GM21529 (cell line): ENCODE measurements around the gene GRIP2.
A peak's percentile ranks its signal among the peaks of the same experiment; 100 is the strongest.
"Not testable (repeated sequence)": the region's sequence is repeated elsewhere in the genome, so short reads cannot be mapped to it uniquely, and the experiment has no call there.

Experiments
- ATAC-seq: cut with Tn5 transposase; IDR thresholded peaks from one replicate; pipeline ENCODE4 v1.9.1; 2021; ENCODE audit not compliant: unreplicated experiment

GRIP2 gene

DNA sequence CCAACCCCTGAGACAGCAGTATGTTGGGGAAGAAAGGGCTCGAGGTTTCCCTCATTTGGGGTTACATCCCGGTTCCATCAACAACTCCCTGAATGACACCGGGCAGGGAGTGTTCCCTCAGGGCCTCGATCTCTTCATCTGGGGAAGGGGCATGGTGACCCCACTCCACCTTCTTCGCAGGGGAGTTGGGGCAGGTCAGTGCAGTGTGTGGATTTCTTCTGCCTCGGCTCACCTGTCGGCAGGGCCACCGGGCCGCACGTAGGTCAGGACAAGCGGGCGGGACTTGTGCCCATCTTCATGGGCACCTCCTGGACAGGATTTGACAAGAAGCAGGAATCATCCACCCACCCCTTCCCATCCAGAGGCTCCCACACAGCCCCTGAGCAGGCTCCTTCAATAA, 17.4 kb downstream of the GRIP2 start:
- ATAC-seq: no peak

DNA sequence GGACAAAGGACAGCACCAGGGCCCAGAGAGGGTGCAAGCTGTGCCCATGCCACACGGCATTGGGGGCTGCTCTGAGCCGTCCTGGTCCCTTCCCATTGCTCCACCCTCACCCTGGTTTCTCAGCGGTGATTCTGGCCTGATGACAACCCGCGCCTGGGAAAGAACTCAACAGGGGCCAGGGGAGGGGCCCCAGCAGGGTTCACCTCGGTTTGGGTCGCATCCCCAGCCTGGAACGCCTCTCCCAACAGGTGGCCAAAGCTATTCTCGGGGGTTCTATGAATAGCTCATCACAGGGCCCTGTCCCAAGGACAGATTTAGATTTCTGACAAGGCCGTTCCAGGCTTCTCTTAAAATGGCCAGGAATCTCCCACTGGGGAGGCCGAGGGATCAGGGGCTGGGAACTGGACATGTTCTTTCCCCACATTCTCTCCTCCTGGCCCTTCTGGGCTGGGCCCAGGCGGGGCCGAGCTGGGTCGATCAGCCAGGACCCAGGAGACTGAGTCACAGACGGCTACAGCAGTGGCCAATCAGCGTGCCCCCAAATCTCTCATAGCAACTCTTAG, 17.9 kb downstream of the GRIP2 start:
- no peak for ATAC-seq

DNA sequence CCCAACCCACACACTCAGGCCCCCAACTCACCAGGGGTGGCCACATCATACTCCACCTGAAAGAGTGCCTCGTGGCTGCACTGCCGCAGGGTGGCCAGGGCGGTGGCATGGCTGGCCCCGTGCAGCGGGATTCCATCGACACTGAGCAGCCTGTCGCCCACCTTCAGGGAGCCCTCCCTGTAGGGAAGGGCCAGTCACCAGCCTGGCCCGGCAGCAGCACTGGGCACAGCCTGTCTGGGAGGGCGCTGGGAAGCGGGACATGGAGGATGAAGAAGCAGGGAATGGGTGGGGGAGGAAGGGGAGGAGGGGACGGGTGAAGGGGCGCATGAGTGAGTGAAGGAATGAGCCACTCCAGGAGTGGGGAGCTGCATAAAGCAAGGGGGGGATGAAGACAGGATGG, 18.5 kb downstream of the GRIP2 start:
- no peak for ATAC-seq

DNA sequence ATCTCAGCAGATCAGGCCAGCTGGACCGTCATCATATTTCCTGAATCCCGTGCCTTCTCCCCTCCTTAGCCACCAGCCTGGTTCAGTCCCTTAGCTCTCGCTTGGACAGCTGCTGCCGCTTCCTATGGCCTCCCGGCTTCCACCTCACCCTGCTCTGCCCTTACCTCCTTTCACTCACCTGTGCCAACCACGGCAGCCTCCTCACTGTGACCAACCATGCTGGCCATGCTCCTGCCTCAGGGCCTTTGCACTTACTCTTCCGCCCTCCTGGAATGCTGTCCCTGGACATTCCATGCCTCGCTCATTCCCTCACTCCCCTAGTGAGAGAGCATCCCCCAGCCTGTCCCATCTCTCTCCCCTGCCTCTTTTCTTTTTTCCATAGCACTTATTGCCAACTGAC, 19.2 kb downstream of the GRIP2 start:
- ATAC-seq: no peak

DNA sequence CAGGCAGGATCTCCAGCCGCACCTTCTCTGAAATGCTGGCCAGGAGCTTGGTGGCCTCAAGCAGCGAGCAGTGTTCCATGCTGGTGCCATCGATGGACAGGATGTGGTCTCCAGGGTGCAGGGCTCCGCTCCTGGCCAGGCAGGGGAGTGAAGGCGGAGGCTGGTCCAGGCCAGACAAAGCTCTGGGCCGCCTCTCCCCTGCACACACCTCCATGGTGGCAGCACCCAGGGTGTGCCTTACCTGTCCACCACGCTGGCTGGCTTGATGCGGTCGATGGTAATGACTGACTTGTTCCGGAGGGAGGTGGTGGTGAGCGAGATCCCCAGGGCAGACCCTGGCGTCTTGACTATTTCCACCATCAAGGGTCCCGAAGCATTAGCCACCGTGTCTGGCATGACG, 20.0 kb downstream of the GRIP2 start:
- no peak for ATAC-seq

DNA sequence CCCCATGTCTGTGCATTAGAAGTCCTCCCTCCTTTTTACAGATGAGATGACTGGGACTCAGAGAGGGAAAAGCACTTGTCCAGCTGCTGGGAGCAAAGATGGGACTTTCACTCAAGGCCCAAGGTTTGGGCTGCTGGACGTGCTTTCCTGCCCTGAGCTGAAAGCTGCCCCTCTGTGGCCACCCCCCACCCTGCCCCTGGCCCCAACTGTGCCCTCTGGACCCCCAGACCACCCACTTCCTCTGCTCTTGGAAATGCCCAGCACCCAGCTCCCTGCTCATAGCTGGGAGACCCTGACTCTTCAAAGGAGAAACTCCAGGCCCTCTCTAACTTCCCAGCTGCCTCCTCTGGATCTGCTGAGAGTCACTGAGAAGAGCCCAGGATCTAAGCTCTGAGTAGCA, 20.7 kb downstream of the GRIP2 start:
- ATAC-seq: no peak

DNA sequence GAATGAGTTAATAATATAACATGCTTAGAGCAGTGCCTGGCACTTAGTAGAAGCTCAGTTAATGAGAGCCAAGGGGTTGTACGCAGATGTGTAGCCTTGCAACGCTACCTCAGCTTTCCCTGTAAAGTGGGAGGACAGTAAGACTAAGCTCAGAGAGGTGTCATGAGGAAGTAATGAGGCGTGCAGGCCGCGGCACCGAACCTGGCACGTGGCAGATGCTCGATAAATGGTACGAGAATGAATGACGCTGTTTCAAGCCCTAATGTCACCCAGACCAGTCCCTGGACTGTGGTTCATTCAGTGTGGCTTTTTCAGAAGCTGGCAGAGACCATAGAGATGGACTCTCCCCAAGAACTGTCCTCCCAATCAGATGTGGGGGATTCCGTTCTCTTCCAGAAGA, 21.2 kb downstream of the GRIP2 start:
- no peak for ATAC-seq

DNA sequence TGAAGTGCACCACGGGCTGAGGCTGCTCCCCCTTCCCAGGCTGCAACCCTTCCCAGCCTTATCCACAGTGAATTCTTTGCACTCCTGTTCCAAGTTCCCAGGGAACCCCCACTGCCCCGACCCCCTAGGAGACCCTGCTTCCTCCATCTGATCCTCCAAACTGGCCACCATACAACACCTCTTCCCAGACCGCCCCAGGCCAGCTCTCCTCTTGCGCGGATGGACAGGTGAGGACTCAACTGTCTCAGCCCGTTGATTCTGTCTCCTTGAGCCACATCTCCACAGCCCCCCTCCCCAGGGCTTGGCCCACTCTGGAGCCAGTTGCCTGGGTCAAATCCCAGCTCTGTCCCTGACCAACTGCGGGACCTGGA, 21.7 kb downstream of the GRIP2 start:
- no peak for ATAC-seq

DNA sequence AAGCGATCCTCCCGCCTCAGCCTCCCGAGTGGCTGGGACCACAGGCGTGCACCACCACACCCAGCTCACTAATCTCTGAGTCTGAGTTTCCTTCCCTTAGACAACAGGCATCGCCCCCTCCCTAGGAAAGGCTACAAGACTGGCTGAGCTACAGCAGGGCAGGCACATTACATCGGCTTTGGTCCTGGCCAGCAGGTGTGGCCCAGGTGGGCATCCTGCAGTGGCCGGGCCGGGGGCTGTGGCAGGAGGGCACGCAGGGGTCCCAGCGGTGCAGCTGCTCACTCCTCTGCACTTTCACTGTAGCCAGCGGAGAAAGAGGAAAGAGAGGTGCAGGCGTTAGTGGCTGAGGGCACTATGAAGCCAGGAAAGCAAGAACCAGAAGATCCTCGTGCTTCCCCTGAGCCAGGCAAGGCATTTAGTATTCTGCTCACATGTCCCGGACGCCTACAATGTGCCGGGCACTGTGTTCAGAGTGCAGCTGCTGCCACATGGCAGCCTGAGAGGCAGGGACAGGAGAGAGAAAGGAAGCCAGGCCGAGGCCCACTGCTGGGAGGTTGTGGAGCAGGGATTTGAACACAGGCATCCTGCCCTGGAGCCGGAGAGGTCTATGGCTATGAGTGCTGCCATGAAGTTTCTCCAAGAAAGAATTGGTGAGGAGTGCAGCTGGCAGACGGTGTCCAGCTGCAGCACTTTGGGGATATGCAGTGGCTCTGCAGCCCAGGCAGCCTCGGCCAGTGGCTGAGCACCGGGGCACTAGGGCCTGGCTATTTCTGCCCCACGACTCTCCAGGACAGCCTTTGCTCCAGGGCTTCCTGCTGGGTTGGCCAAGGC, 22.3 kb downstream of the GRIP2 start:
- no peak for ATAC-seq

DNA sequence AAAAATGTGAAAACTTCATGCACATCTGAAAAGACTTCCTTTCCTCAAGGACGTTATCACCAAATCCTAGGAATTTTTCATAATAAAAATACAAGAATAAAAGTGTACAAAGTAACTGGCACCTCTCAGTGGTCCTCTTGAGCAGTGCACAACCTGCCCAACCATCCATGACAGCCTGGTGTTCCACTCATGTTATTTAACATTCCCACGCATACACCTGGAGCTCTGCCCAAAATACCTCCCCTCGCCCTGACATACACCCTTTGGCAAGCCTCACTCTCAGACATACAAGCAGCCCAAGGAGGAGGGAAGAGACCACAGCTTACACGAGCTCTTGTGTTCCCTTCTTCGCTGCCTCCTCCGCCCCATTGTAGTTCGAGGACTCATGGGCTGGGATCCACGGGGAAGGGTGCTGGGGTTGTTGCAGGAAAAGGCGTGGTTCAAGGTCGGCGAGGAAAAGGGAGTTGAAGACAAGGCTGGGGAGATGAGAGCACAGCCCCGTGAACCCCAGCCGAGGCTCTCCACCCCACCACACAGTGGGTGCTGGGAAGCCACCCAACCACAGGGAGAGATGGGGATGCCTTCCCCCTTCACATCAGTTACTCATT, 23.3 kb downstream of the GRIP2 start:
- ATAC-seq: no peak

DNA sequence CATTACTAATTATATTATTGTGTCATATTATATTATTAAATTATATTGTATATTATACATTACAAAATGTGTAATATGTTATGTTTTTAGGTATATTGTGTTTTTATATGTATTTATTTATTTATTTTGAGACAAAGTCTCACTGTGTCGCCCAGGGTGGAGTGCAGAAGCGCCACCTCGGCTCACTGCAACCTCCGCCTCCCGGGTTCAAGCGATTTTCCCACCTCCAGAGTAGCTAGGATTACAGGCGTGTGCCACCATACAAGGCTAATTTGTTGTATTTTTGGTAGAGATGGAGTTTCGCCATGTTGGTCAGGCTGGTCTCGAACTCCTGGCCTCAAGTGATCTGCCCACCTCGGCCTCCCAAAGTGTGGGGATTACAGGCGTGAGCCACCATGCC, 24.6 kb downstream of the GRIP2 start:
- ATAC-seq: not testable (repeated sequence)

DNA sequence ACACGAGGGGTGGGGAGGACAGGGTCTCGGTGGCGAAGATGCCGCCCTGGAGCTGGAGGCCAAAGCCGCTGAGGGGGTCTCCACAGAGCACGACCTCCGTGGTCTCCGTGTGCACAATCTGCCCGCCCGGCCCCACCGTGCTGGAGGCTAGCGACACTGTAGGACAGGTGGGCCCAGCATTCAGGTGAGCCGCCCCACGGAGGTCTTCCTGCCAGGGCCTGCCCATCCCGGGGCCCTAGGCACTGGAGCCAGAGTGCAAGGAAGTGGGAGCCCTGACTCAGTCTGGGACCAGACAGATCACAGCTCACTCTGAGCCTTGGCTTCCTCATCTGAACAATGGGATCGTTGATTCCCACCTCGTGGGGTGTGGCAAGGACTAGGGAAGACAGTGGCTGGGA, 25.8 kb downstream of the GRIP2 start:
- ATAC-seq: no peak

DNA sequence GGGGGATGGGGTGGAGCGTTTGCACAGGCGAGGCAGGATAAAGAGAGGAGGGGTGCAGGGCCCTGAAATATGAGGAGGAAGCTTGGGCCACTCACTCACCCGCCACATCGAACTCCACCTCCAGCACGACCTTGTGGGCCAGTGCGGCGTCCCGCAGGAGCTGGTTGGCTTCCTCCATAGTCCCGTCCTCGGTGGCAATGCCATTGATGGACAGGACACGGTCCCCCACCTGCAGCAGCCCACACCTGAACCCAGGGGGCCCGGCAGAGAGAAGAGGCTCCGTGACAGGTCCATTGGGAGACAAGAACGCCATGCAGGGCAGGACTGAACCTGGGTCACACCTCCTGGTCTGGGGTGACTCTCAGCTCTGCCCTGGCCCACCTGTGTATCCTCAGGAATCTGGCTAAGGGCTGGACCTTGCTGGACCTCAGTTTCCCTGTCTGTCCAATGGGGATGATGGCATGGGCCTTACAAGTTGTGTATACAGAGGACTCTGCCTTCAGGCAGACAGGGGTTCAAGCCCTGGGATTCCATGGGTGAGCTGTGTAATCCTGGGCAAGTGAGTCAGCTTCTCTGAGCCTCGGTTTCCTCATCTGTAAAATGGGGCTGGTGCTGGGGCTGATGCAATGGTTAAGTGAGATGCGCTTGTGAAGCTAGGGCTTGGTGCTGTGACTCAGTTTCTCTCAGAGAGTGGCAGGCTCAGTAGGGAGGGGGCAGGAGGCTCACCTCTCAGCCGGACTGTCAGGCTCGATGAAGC, 26.4 kb downstream of the GRIP2 start:
- ATAC-seq: no peak

DNA sequence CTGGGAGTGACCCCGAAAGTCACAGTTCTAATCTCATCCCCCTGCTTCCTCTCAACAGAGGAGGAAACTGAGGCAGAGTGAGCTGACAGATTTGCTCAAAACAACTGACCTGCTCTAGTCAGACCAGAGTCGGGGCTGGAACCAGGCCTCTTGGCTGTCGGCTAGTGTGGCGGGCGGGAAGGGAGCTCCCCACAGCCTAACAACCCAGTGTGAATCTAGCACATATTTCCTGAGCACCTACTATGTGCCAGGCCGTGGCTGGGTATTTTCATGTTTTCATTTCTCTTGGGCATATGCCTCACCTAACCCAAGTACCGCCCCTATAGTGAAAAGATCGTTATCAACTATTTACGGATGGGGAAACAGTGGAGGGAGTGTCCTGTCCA, 27.2 kb downstream of the GRIP2 start:
- ATAC-seq: no peak

DNA sequence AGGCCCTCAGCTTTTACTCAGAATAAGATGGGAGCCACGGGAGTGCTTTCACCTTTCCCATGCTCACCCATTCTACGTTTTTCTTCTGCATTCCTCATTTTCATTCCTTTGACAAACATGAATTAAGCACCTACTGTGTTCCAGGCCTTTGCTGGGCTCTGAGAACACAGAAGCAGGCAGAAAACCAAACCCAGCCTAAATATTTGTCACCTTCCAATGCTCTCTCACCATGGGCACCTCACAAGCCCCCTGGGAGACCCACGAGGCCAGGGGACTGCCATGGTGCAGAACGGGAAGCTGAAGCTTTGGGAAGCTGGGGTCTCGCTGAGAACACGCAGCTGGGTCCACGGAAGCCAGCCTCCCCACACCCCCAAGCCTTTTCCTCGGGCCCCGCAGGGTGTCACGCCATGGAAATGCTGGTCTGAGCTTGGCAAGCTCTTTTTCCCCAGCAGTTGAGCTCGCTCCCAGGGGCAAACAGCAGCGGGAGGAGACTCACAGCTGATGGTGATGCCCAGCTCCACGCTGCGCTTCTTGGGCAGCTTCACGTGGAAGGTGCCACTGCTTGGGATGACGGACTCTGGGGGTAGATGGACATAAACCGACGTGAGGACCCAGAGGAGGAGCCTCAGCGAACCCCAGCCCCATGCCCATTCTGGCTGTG, 27.7 kb downstream of the GRIP2 start:
- no peak for ATAC-seq

DNA sequence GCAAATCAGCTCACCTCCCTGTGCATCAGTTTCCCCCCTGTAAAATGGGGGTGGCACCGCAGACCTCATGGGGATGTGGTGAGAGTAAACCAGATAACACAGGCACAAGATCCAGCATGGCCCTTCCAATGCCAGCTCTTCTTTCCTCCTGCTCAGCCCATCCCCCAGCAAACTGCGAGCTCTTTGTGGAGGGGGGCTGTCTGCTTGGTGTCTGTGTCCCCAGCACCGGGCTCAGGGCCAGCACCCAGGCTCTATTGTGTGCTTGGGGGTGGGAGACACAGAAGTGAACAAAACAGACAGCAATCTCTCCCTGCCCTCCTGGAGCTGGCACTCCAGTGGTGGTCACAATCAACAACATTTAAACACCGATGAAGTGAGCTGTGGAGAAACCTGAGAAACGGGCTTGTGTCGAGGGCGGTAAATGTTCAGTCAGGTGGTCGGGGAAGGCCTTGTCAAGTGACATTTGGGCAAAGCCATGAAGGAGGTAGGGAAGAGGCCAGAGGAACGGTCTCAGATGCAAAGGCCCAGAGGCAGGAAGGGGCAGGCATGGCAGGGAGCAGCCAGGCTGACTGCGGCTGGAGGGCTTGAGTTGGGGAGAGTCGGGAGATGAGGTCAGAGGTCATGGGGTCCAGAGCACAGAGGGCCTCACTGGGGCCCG, 28.4 kb downstream of the GRIP2 start:
- ATAC-seq: no peak

DNA sequence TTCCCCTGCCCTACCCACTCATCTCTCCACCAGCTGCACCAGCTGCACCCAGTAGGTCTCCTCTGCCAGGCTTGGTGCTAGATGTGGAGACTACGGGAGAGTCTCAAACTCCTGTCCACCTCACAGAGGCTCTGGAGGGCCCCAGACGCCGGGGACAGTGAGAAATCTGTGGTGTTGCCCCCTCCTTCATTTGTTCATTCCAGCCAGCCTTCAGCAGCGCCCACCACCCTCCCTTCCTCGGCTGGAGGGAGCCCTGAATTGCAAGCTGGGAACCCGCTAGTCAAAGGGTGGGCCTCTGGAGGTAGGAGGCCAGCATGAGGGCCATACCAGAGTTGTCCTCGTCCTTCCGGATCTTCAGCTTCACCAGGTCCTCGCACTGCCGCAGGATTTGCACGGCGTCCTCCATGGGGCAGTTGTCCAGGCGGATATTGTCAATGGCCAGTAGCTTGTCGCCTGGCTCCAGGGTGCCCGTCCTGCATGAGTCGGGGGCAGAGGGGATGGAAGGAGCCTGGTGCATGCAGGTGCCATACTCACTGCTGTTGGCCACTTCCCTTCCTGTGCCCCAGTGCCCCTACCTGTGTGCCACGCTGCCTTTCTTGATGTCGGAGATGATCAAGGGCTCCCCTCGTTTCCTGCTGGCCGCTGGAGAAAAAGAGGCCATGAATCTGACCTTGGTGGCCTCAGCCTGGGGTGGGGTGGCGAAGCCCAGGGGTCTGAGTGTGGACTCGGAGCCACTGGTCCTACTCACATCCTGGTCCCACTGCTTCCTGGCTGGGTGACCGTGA, 29.1 kb downstream of the GRIP2 start:
- no peak for ATAC-seq

DNA sequence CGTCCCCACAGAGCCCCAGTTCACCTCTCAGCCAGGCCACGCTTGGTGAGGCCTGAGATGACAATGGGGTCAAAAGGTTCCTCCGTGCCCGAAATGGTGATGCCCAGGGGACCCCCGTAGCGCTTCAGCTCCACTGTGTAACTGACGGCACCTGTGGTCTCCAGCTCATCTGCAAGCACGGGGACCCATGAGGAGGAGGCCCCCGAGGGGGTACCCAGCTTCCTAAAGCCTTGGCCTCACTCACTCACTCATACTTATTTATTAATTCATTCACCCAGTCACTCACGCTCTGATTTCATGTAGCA, 30.4 kb downstream of the GRIP2 start:
- ATAC-seq: no peak

DNA sequence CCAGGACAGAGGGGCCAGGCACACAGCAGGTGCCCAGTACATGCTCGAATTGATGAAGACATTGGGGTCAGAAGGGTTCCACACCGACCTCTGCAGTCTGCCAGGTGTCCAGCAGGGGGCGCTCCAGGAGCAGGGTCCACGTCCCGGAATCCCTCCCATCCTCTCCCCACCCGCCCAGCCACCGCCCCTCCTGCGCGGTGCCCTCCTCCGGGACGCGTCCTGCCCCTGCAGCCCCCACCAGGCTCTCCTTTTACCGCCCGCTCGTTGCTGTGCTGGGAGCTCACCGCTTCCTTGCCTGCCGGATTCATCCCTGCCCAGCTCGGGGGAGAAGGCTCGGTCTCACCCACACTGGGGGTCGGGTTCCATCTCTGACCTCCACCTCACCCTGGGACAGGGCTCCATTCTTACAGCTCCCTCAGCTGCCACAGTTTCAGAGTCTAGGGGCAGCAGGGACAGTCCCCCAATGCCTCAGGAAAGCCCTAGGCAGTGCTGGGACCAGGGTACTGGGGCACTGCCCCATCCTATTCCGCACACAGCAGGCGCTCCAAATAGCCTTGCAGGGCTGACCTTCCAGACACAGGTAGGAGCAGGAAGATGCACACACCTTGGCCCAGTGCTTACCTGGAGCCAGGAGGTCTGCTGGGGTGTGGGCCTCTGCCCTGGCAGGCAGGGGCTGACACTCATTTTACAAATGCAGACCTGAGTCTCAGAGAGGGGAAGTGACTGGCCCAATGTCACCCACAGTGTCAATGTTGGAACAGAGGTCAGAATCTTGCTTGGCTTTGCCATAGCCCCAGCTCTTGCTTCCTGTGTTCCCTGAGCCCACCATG, 31.0 kb downstream of the GRIP2 start:
- ATAC-seq: peak; percentile 66

DNA sequence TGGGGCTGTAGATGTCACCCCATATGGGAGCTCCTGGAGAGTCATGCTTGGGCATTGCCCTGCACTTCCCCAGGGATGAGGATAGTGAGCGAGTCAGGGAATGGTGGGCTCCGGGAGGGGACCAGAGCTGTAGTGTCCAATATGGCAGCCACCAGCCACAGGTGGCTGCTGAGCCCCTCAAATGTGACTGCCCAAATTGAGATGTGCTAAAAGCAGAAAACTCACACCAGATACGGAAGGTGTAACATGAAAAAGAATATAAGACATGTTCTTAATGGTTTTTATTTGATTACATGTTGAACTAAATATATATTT, 31.7 kb downstream of the GRIP2 start:
- ATAC-seq: no peak
